Ishikawa (cell line): ENCODE results near the gene OTOR.

Source experiments
- CEBPB ChIP-seq: IDR thresholded peaks from 2 replicates; pipeline ENCODE4 v1.6.1; 2012
- CREB1 ChIP-seq: IDR thresholded peaks from 2 replicates; pipeline ENCODE4 v1.6.1; 2012; ENCODE audit warnings: low read depth
- EP300 ChIP-seq: IDR thresholded peaks from 2 replicates; pipeline ENCODE4 v1.6.1; 2012; ENCODE audit warnings: borderline replicate concordance
- FOXM1 ChIP-seq: IDR thresholded peaks from 2 replicates; pipeline ENCODE4 v1.6.1; 2012; ENCODE audit warnings: low read depth, borderline replicate concordance
- NFIC ChIP-seq: IDR thresholded peaks from 2 replicates; pipeline ENCODE4 v1.6.1; 2012
- RAD21 ChIP-seq: IDR thresholded peaks from 2 replicates; pipeline ENCODE4 v1.6.1; 2012; ENCODE audit warnings: low read depth
- TAF1 ChIP-seq: IDR thresholded peaks from 2 replicates; pipeline ENCODE4 v1.6.1; 2012; ENCODE audit warnings: low read depth, mild to moderate bottlenecking
- TCF12 ChIP-seq: IDR thresholded peaks from 2 replicates; pipeline ENCODE4 v1.6.1; 2012; ENCODE audit warnings: low read depth
- TEAD4 ChIP-seq: IDR thresholded peaks from 2 replicates; pipeline ENCODE4 v1.6.1; 2012
- ZBTB7A ChIP-seq: IDR thresholded peaks from 2 replicates; pipeline ENCODE4 v1.6.1; 2012; ENCODE audit warnings: low read depth
- TF ChIP-seq, protein P1 (sequence below): IDR thresholded peaks from 2 replicates; pipeline ENCODE4 v1.6.1; 2012
- TF ChIP-seq, protein P2 (sequence below): IDR thresholded peaks from 2 replicates; pipeline ENCODE4 v1.6.1; 2012
- TF ChIP-seq, protein P3 (sequence below): IDR thresholded peaks from 2 replicates; pipeline ENCODE4 v1.6.1; 2012; ENCODE audit warnings: low read depth, mild to moderate bottlenecking

DNA sequence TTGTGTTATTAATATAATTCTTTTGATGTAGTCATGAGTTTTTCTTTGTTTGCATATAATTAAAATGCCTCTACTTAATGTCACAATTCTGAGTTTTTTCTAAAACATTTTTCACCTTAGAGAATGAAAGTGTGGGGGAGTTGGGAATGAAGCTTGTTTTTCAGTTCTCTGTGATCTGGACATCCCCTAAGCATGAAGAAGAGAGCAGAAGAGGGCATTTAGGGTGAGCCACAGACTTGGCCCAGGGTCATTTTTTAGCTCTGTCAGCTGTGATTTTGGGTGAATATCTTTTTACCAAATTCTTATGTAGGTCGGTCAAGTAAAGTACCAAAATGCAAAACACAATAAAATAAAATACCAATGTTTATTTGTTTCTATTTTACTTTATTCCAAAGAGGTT is 3.9 kb downstream of the OTOR start:
- TF ChIP-seq, protein P1, sequence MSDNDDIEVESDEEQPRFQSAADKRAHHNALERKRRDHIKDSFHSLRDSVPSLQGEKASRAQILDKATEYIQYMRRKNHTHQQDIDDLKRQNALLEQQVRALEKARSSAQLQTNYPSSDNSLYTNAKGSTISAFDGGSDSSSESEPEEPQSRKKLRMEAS, result no peak
- TF ChIP-seq RAD21 (no peak), CEBPB (no peak), NFIC (no peak), TAF1 (no peak), TCF12 (no peak), FOXM1 (no peak), TEAD4 (no peak), ZBTB7A (no peak), EP300 (no peak), CREB1 (no peak)
- TF ChIP-seq, protein P2, sequence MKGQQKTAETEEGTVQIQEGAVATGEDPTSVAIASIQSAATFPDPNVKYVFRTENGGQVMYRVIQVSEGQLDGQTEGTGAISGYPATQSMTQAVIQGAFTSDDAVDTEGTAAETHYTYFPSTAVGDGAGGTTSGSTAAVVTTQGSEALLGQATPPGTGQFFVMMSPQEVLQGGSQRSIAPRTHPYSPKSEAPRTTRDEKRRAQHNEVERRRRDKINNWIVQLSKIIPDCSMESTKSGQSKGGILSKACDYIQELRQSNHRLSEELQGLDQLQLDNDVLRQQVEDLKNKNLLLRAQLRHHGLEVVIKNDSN, result no peak
- TF ChIP-seq, protein P3, sequence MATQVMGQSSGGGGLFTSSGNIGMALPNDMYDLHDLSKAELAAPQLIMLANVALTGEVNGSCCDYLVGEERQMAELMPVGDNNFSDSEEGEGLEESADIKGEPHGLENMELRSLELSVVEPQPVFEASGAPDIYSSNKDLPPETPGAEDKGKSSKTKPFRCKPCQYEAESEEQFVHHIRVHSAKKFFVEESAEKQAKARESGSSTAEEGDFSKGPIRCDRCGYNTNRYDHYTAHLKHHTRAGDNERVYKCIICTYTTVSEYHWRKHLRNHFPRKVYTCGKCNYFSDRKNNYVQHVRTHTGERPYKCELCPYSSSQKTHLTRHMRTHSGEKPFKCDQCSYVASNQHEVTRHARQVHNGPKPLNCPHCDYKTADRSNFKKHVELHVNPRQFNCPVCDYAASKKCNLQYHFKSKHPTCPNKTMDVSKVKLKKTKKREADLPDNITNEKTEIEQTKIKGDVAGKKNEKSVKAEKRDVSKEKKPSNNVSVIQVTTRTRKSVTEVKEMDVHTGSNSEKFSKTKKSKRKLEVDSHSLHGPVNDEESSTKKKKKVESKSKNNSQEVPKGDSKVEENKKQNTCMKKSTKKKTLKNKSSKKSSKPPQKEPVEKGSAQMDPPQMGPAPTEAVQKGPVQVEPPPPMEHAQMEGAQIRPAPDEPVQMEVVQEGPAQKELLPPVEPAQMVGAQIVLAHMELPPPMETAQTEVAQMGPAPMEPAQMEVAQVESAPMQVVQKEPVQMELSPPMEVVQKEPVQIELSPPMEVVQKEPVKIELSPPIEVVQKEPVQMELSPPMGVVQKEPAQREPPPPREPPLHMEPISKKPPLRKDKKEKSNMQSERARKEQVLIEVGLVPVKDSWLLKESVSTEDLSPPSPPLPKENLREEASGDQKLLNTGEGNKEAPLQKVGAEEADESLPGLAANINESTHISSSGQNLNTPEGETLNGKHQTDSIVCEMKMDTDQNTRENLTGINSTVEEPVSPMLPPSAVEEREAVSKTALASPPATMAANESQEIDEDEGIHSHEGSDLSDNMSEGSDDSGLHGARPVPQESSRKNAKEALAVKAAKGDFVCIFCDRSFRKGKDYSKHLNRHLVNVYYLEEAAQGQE, result no peak
